KMS-11 (cell line): ENCODE measurements around the gene DDHD1.

Source experiments
- H2AFZ ChIP-seq: fragments of 200-600 bp; sonication (generic); 2 replicates; pipeline ENCODE4 v1.6.1; 2016; ENCODE audit warnings: antibody characterized with exemption, mixed run types, low read depth
- H3K27ac ChIP-seq: fragments of 200-600 bp; sonication (generic); 2 replicates; pipeline ENCODE4 v1.6.1; 2016; ENCODE audit warnings: mild to moderate bottlenecking, mixed run types
- H3K27me3 ChIP-seq: fragments of 200-600 bp; sonication (generic); 2 replicates; pipeline ENCODE4 v1.6.1; 2017; ENCODE audit warnings: mild to moderate bottlenecking, low read depth, mixed run types, moderate library complexity; ENCODE audit not compliant: insufficient read depth
- H3K36me3 ChIP-seq: fragments of 200-600 bp; sonication (generic); 2 replicates; pipeline ENCODE4 v1.6.1; 2017; ENCODE audit warnings: mild to moderate bottlenecking, mixed run types; ENCODE audit not compliant: insufficient read depth
- H3K4me1 ChIP-seq: fragments of 200-600 bp; sonication (generic); 2 replicates; pipeline ENCODE4 v1.6.1; 2016; ENCODE audit warnings: mild to moderate bottlenecking, low read depth, mixed run types; ENCODE audit not compliant: poor library complexity, severe bottlenecking
- H3K4me2 ChIP-seq: fragments of 200-600 bp; sonication (generic); 2 replicates; pipeline ENCODE4 v1.7.0; 2016; ENCODE audit warnings: mild to moderate bottlenecking, mixed run types
- H3K4me3 ChIP-seq: fragments of 200-600 bp; sonication (generic); IDR thresholded peaks from 2 replicates; pipeline ENCODE4 v1.6.1; 2017; ENCODE audit warnings: low read depth, low read length, mixed read lengths; ENCODE audit not compliant: insufficient read depth
- H3K79me2 ChIP-seq: fragments of 200-600 bp; sonication (generic); 2 replicates; pipeline ENCODE4 v1.6.1; 2016; ENCODE audit warnings: low read depth, mixed run types; ENCODE audit not compliant: insufficient read depth
- H3K9ac ChIP-seq: fragments of 200-600 bp; sonication (generic); 2 replicates; pipeline ENCODE4 v1.6.1; 2016; ENCODE audit warnings: mild to moderate bottlenecking, mixed run types
- H4K20me1 ChIP-seq: fragments of 200-600 bp; sonication (generic); 2 replicates; pipeline ENCODE4 v1.6.1; 2016; ENCODE audit warnings: mild to moderate bottlenecking, mixed run types; ENCODE audit not compliant: insufficient read depth
- TF ChIP-seq, protein P1 (sequence below): fragments of 200-600 bp; sonication (generic); conservative IDR thresholded peaks from 2 replicates; pipeline ENCODE4 v1.6.1; 2017; ENCODE audit warnings: low read depth, mild to moderate bottlenecking, antibody characterized with exemption, low read length, moderate library complexity, mixed read lengths

The DDHD1 gene

GRCh38 chr14:52987042-52987441, 166.1 kb downstream of the DDHD1 start:
- no peak overlapping the region for H3K4me3 ChIP-seq
- TF ChIP-seq, protein P1, sequence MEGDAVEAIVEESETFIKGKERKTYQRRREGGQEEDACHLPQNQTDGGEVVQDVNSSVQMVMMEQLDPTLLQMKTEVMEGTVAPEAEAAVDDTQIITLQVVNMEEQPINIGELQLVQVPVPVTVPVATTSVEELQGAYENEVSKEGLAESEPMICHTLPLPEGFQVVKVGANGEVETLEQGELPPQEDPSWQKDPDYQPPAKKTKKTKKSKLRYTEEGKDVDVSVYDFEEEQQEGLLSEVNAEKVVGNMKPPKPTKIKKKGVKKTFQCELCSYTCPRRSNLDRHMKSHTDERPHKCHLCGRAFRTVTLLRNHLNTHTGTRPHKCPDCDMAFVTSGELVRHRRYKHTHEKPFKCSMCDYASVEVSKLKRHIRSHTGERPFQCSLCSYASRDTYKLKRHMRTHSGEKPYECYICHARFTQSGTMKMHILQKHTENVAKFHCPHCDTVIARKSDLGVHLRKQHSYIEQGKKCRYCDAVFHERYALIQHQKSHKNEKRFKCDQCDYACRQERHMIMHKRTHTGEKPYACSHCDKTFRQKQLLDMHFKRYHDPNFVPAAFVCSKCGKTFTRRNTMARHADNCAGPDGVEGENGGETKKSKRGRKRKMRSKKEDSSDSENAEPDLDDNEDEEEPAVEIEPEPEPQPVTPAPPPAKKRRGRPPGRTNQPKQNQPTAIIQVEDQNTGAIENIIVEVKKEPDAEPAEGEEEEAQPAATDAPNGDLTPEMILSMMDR: no peak
- H3K4me1 ChIP-seq: no peaks in the 10 kb centered on the region

More at GRCh38 chr14:52987042-52987441, 166.1 kb downstream of the DDHD1 start:
- Histone ChIP-seq H3K27ac (no peak overlapping the region), H3K79me2 (no peaks in the 10 kb centered on the region), H3K27me3 (no peaks in the 10 kb centered on the region), H4K20me1 (no peaks in the 10 kb centered on the region), H3K36me3 (no peaks in the 10 kb centered on the region), H2AFZ (no peak overlapping the region), H3K4me2 (no peak overlapping the region), H3K9ac (no peak overlapping the region)
